HG03280 (cell line): Measurements from ENCODE around the gene FGF14.
"Not testable (repeated sequence)": the region's sequence is repeated elsewhere in the genome, so short reads cannot be mapped to it uniquely, and the experiment has no call there.

Experiments
- ATAC-seq: cut with Tn5 transposase; IDR thresholded peaks from one replicate; pipeline ENCODE4 v1.9.1; 2021; ENCODE audit warnings: mild to moderate bottlenecking, moderate library complexity; ENCODE audit not compliant: unreplicated experiment

FGF14 gene

DNA sequence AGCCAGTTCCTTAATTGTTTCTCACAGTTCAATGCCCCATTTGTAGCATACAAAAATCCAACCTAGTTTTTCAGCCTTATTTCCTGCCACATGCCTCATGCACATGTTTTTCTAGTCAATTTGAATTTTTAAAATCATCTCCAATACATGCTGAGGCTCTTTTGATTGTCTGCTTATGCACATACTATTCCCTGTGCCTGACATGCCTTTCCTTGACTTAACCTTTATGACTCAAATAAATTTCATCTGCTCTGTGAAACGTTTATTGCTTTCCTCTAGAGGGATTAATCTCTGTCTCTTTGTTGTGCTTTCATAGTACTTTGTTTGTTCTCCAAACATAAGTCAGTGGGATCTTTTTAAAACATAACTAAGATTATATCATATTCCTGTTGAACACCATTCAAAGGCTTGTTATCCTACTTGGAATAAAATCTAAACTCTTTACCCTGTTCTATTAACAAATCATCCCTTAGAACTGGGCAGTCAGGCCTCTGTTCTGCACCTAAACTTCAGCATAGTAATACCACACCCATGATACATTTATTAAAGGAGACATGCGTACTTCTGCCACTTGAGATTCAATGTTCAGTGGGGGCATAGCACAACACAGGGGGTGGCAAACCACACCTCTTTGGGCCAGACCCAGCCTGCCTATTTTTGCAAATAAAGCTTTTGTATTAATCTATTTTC, 346.6 kb downstream of the FGF14 start:
- no peak for ATAC-seq

DNA sequence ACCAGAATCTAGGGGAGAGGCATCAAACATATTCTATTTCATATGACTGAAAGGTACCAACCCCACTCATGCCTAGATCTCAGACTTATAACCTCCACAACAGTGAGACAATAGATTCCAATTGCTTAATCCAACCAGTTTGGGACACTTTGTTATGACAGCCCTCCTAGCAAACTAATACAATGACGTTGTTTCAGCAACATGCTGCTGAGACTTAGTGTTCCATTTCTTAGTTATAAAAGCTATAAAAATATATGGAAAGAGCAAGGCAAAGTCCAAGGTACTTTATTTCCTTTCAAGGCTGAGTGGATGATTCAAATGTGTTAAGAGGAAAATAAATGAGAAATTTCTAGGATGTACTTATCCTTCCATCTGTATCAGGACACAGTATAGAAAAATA, 352.0 kb downstream of the FGF14 start:
- ATAC-seq = no peak

DNA sequence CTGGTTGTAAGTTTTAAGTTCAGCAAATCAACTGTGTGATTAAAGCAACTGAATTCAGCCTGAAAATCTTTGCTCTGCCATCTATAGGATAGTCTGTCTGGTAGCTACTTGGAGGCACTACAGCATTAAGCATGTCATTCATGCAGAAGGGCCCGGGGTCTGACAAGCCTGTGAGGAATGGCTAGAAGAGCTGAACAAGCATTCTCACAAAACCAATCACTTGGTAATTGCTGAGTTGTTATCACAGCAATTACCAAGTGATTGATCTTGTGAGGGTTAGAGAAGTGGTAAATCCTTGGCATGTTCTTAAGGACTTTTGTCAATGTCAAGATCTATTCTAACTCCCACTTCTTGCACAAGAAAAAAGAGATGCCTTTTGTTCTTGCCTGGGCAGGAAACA, 356.1 kb downstream of the FGF14 start:
- ATAC-seq = no peak

DNA sequence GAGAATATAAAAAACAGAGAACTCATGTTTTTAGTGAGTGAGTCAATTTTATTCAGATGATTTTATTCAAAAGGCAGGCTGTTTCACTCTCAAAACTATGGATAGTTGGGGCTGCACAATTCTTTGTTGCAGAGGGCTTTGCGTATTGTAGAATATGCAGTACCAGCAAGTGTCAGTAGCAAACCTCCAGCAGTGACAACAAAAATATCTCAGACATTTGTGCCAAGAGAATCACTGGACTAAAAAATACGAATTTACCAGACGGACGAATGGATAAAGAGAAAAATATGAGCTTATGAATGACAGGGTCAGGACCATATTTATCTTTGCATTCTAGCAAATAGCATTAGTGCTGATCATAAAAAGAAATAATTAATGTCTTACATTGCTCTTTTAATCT, 359.1 kb downstream of the FGF14 start:
- ATAC-seq = no peak

DNA sequence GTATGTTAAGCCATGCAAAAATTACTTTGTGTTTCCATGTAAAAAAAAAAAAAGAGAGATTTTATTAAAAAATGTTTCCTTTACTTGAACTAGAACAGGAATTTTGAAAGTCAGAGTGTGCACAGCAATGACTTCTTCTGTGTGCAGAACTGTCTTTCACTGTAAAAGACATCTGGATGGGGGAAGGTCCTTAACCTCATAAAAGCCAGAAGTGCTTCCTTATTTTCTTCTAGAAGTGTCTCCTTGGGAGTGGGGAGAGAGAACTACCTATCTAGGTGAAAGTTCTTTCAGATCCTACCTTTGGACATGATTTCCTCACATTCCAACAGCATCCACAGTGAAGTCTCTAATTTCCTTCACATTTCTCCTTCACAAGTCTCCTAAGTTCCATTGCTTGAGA, 360.3 kb downstream of the FGF14 start:
- no peak for ATAC-seq

DNA sequence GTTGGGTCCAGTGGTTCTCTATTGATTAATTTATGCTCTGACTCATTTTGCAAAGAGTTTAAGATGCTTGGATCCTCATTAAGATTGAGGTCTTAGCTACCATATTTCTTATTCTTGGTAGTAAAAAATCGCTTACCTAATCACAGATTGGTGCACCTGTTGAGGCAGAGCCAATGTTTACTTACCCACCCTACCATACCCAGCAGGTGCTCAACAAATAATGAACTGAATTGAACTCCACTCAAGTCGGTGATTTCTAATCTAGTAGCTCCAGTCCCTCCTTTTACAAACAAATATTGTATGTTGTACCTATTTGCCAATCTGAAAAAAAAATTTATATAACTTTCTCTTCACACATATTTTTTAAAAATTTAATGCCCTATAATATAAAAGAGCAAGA, 361.0 kb downstream of the FGF14 start:
- no peak for ATAC-seq

DNA sequence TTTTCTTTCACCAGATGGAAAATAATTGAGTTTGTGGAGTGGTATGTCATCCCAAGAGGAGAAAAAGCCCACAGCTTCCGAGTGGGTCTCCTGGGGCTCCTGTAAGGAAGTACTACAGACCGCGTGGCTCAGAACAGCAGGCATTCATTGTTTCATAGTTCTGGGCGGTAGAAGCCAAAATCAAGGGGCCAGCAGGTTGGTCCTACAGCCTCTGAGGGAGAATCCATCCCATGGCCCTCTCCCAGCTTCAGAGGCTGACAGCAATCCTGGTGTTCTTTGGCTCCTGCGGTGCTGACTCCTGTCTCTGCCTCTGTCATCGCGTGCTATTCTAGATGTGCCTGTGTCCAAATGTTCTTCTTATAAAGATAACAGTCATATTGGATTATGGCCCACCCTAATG, 362.6 kb downstream of the FGF14 start:
- no peak for ATAC-seq

DNA sequence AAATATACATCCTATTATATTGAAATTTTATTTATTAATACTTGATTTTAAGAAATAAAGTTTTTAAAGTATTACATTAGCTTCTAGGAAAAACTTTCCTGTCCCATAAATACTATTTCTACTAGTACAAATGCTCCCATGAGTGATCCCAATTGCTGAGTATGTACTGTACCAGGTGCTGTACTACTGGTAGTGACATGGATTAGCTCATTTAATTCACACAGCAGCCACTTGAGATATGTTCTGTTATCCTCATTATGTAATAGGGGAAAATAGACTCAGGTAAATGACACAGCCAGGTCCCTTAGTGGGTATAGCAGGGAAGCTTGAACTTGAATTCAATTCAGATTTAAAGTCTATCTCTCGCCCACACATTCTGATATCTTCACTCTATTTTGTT, 363.1 kb downstream of the FGF14 start:
- no peak for ATAC-seq

DNA sequence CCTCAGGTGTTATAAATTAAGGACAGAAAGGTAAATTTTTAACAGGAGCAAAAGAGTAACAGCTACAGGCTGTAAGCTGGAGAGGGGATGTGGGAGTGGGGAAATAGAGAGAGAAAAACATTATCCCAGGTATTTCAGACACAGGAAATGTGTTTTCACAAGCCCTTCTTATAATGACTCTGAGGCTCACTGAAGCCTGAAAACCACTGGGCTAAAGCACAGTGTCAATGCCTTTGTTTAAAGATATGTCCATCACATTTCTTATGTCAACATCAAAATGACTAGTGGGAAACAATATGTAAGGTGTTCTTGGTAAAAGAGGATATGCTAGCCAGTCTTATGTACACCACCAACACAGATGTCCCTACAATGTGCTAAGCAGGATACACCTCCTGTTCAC, 365.9 kb downstream of the FGF14 start:
- no peak for ATAC-seq

DNA sequence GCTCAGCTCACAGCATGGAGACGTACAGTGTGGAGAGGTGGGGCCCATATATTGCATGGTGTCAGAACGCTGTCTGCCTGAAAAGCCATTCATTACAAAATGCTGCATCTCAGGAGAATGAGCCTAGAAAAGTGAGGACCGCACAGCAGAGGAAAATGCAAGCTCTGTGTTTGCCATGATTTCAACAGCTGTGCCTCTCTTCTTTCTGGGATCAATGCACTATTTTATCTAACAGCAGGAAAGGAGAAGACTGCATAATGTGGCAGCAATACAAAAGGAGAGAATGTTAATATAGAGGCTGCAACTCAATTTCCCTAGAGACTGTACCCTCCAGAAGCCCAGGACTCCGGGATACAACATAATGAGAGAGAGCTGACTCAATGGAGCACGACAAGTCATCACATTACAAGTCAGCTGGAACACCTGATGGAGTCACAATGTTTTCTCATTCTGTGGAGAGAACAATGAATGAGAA, 368.0 kb downstream of the FGF14 start:
- ATAC-seq = no peak

DNA sequence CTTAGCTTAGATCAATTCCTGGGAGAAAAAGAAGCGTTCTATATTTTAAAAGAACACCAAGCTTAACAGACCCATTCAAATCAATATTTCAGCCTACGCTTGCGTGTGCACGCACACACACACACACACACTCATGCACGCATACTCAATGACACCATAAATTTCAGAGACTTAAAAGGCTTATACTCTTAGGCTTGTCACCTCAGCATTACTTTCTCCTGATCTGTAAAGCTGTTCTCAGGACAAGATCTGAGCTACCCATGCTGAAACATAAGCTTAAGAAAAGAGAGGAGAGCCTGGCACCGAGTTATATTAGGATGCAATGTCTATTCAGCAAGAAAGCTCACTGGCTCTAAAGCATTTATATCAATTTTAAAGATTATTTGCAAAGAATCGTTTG, 368.5 kb downstream of the FGF14 start:
- ATAC-seq = no peak

DNA sequence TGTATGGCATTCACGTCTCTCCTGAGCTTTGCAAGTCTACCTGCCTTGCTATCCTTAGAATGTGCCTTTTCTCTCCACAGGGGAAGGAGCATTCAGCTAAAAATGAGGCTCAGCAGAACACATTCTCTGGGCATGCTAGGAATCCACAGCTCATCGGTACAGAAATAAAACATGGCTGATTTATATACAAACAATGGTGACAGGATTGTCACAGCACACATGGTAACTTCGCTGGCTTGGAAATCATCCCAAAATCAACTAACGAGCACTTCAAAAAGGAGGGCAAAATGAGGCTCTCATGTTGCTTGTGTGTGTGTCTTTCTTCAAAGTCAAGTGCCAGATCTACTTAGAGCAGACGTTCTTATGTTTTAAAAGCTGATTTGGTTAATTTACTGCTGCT, 373.0 kb downstream of the FGF14 start:
- ATAC-seq = no peak

DNA sequence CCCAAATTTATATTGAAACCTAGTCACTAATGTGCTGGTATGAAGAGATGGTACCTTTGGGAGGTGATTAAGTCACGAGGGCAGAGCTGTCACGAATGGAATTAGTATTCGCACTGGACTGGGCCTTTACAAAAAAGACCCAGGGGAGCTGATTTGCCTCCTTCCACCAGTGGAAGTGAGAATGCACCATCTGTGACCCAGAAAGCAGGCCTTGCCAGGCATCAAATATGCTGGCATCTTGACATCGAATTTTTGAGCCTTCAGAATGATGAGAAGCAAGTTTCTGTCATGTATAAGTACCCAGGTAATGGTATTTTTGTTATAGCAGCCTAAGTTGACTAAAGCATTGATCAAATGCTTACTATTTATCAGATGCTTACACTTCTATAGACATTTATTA, 373.6 kb downstream of the FGF14 start:
- no peak for ATAC-seq

DNA sequence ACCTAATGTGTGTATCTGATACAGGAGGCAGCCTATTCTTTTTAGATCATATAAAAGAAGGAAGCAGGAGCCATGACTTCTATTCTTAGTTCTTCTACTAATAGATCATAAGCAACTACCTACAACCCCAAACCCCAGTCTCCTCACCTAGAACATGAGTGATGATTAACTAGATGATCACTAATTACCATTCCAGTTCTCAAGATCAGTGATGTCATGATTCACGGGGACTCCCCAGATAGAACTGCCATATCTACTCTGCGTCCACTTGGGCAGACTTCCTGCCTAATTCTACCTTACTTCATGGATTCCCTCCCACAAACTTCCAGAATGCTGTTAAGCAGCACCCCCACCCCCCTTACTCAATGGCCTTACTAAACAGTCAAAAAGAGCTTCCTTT, 380.1 kb downstream of the FGF14 start:
- no peak for ATAC-seq

DNA sequence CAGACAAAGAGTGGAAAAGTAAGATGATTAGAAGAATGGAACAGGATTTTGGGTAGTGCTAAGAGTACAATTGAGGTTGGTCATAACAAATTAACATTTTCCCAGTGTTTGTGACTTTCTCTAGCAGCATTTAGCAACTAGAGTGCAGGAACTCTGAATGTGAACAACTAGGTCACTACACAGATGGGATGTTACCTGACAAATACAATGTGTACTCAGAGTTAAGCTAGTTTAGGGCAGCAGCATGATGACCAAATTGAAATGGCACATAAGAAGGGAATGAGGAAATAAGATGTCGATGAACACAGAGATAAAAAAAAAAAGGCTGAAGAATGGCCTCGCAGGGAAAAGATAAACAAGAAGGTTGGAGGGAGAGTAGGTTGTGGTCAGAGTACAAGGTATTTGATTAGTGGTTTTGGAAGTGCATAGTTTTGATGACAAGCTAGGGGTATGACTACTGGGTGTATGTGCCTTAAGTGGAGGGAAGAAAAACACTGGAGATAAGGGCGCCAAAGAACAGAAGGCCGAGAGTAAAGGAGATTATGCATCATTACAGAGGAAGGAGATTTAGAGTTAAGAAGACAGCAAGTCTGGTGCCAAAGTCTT, 381.1 kb downstream of the FGF14 start:
- no peak for ATAC-seq

DNA sequence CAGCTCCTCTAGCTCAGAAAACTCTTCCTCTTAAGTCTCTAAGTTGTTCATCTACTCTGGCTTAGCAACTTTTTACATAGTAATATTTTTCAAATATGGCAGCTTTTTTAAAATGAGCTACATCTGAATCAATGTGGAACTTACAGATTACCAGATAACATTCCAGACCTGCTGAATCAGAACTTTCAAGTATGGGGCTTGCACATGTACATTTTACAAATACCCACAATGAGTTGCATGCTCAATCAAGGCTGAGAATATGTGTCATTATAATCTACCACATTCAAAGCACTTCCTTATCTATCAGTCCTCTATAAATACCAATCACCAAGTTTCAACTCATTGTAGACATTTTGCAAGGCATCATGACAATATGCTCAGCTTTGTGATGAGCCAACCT, 383.1 kb downstream of the FGF14 start:
- ATAC-seq = no peak

DNA sequence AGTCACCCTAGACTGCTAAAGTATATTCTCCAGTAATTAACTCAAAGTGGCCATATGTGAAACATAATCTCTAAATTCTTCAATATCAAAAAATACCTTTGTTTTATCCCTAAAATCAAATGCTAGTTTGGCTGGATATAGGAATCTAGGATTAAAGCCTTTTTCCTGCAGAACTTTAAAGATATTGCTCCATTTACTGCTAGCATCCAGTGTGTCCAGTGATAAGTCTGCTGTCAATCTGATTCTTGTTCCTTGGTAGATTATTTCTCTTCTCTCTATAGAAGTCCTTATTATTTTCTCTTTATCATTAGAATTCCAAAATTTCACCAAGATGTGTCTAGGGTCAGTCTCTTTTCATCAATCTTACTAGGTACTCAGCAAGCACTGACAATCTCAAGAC, 384.6 kb downstream of the FGF14 start:
- ATAC-seq = no peak

DNA sequence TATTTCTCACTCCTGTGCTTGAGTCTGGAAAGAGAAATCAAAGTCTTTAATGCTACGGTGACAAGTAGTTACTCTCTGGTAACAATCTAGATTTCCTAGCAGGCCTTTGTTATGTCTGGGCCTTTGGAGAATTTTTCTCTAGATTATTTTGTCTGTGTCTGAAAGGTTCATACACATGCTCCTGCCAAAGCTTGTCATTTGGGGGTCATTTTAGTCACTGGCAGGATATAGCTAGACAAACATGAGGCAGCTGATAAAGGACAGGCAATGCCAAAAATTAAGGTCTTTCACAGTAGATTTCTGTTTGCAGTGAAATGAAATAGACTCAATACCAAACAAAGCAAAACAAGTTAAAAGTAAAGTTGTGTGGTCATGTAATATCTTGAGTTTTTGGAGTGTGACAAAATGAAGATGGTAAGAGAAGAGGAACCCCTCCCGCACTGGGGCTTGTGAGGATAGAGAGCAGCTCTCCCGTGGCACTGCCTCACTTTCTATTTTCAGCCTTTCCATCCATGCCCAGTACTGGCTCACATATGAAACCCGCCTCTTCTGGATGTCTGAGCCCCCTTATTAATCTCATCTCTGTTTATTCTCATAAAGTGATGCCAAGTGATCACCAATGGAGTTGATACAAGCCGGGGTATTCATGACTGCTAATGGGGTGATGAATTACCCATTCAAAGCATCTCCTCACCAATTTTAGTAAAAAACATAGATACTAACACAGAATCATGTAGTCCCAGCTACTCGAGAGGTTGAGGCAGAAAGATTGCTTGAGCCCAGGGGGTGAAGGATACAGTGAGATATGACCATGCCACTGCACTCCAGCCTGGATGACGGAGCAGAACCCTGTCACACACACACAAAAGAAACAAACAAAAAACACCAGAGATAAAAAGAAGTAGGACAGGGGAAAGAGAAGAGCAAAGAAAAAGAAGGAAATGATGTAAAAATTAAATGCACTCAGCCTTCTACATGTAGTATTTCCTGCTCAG, 389.3 kb downstream of the FGF14 start:
- no peak for ATAC-seq

DNA sequence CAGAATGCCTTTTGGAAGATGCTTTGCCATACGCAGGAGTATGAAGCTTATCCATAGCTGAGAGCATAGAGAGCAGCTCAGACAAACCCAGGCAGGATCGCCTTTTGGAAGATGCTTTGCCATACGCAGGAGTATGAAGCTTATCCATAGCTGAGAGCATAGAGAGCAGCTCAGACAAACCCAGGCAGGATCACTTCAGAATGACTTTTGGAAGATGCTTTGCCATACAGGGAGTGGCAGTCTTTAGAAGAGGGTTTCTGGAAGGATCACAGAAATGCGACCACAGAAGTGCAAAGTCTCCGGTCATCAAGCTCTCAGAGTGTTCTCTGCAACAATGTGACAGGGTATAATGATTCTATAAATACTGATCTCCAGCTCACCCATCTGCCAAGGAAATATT, 390.4 kb downstream of the FGF14 start:
- not testable (repeated sequence) for ATAC-seq

DNA sequence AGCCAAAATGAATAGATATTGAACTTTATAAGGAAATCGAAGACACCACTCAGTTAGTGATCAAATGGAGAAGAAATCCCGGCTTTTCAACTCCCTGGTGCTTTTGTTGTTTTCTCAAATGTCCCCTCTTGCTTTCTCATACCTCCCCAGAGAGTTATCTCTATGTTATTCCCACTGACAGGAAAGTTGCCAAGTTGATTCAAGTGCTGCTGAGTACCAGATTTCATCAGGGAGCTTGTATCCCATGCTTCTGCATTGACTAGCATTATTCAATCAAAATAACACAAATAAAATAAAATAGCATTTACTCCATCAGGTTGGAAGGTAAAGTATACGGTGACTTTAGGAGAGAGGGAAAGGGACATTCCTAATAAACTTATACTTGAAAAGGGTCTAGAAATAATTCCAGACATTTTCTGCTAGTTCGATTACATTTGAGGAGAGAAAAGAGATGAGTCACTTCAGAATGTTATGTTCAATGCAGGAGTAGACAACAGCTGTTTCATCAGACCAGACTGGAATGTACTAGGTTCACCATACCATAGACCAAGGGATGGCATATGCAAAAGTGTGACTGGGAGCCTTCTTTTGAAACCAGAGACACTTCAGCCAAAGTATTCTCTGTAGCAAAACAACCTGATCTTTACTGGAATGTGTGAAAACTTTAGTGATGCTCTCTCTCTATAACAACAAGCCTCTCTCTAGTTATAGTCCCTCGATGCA, 397.8 kb downstream of the FGF14 start:
- no peak for ATAC-seq

DNA sequence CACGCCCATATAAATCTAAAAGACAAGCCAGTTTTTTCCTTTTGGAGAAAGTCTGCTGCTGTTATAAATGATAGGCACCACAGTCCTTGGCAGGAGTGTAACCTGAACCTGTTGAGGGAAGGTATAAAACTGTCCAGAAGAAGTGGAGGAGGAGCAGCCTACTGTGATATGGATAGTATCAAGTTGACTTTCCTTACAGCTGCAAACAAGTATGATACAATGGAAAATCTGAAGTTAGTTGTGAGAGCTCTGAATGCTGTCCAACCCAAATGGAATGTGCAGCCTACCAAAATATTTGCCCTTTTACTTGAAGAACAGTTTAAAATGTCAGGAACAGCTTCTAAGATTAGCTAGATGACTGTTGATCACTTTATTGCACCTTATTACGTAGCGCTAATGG, 399.6 kb downstream of the FGF14 start:
- no peak for ATAC-seq
